HCT116 (cell line): ENCODE data around the gene PEMT. TPM values are rescaled to one million over a fixed set of nuclear protein-coding genes. Genes with fewer than 3 reads are reported as not detected.

Experiments
- ATAC-seq: fragments of 200-7000 bp; cut with Tn5 transposase; 2 replicates; pipeline ENCODE4 v1.9.1; 2020; ENCODE audit warnings: mild to moderate bottlenecking, moderate library complexity
- BruUV-seq: library from RNA; stranded (reverse); fragments of 400-500 nt; replicated peaks from 2 replicates; lab custom pipeline; 2021; lab: Mats Ljungman, UMichigan
- CTCF ChIA-PET: fragments of 300-600 bp; sonication (Branson Sonifier 250); formaldehyde crosslinking; loops from one replicate; lab custom pipeline; 2021; ENCODE audit warnings: antibody characterized with exemption; lab: Charles Lee
- POLR2A ChIA-PET: fragments of 300-600, 350-600 bp; sonication (Branson Sonifier 250); formaldehyde crosslinking; loops from one replicate; lab custom pipeline; 2021; ENCODE audit warnings: antibody characterized with exemption; lab: Charles Lee
- RAD21 ChIA-PET, 2 experiments: fragments of 300-600 bp; sonication (Branson Sonifier 250); formaldehyde crosslinking; loops; one replicate each; lab custom pipeline; 2023; ENCODE audit warnings: low total read pairs in 2 of 2; ENCODE audit not compliant: uncharacterized antibody in 2 of 2, unreplicated experiment in 2 of 2, low non-redundant PET in 1 of 2; lab: Charles Lee
- DNase-seq: peaks from one replicate; pipeline ENCODE4 v3.0.0-alpha.2; 2010; ENCODE audit warnings: low read depth, low spot score
- H2AFZ ChIP-seq: fragments of 200-600 bp; shearing (Covaris generic), sonication (generic); 2 replicates; pipeline ENCODE4 v1.6.1; 2017; ENCODE audit warnings: low read depth, mixed run types, mixed read lengths, antibody characterized with exemption, low read length; ENCODE audit not compliant: poor library complexity, severe bottlenecking
- H3K27ac ChIP-seq: 2 replicates; pipeline ENCODE4 v1.5.1; 2012; ENCODE audit warnings: low read depth, low read length
- H3K27me3 ChIP-seq: fragments of 200-600 bp; sonication (generic); 2 replicates; pipeline ENCODE4 v1.6.1; 2016; ENCODE audit warnings: mixed run types, low read length, mixed read lengths; ENCODE audit not compliant: insufficient read depth
- H3K36me3 ChIP-seq, 2 experiments: fragments of 200-500 bp in 1 of 2; fragments of 200-600 bp in 1 of 2; sonication (Bioruptor generic) in 1 of 2; sonication (generic) in 1 of 2; 2 replicates each; pipeline versions ENCODE4 v1.5.1 to v1.6.1; 2014 to 2016; ENCODE audit warnings: low read length in 2 of 2, inconsistent platforms in 1 of 2, mixed read lengths in 1 of 2, mixed run types in 1 of 2; ENCODE audit not compliant: insufficient read depth in 2 of 2, control insufficient read depth in 1 of 2
- H3K4me1 ChIP-seq, 2 experiments: fragments of 200-600 bp in 1 of 2; sonication (generic) in 1 of 2; 2 replicates each; pipeline versions ENCODE4 v1.5.1 to v1.6.1; 2012 to 2017; ENCODE audit warnings: low read length in 2 of 2, inconsistent platforms in 1 of 2, mild to moderate bottlenecking in 1 of 2, mixed read lengths in 1 of 2, mixed run types in 1 of 2, moderate library complexity in 1 of 2; ENCODE audit not compliant: insufficient read depth in 2 of 2, control insufficient read depth in 1 of 2
- H3K4me2 ChIP-seq: fragments of 200-600 bp; sonication (generic); 2 replicates; pipeline ENCODE4 v1.6.1; 2017; ENCODE audit warnings: mixed run types, low read length, mixed read lengths
- H3K4me3 ChIP-seq, 2 experiments: fragments of 200-600 bp in 1 of 2; sonication (generic) in 1 of 2; replicated peaks in 1 of 2; 2 replicates each; pipeline ENCODE4 v1.5.1; 2011 to 2016; ENCODE audit warnings: low read length in 2 of 2, control low read depth in 1 of 2, low read depth in 1 of 2, mild to moderate bottlenecking in 1 of 2, mixed read lengths in 1 of 2, mixed run types in 1 of 2
- H3K79me2 ChIP-seq: fragments of 200-600 bp; sonication (generic); 2 replicates; pipeline ENCODE4 v1.6.1; 2017; ENCODE audit warnings: mild to moderate bottlenecking, mixed run types, low read length, moderate library complexity, mixed read lengths; ENCODE audit not compliant: insufficient read depth
- H3K9ac ChIP-seq: fragments of 200-600 bp; sonication (generic); 2 replicates; pipeline ENCODE4 v1.6.1; 2016; ENCODE audit warnings: low read length, mixed read lengths
- H3K9me2 ChIP-seq: fragments of 200-600 bp; sonication (generic), shearing (Covaris generic); 2 replicates; pipeline ENCODE4 v1.6.1; 2017; ENCODE audit warnings: mixed run types, mild to moderate bottlenecking, moderate library complexity; ENCODE audit not compliant: insufficient read depth
- H3K9me3 ChIP-seq, 2 experiments: fragments of 200-500 bp in 1 of 2; fragments of 200-600 bp in 1 of 2; sonication (Bioruptor generic) in 1 of 2; sonication (generic) in 1 of 2; 2 replicates each; pipeline ENCODE4 v1.6.1; 2014 to 2017; ENCODE audit warnings: low read length in 2 of 2, mixed read lengths in 2 of 2, inconsistent platforms in 1 of 2, low read depth in 1 of 2, mild to moderate bottlenecking in 1 of 2, mixed run types in 1 of 2, moderate library complexity in 1 of 2; ENCODE audit not compliant: control insufficient read depth in 1 of 2, insufficient read depth in 1 of 2
- H4K20me1 ChIP-seq: fragments of 200-600 bp; sonication (generic), shearing (Covaris generic); 2 replicates; pipeline ENCODE4 v1.6.1; 2017; ENCODE audit warnings: mixed run types, mild to moderate bottlenecking, moderate library complexity; ENCODE audit not compliant: insufficient read depth
- CBX3 ChIP-seq: IDR thresholded peaks from 2 replicates; pipeline ENCODE4 v1.6.1; 2012; ENCODE audit warnings: low read depth
- CEBPB ChIP-seq: IDR thresholded peaks from 2 replicates; pipeline ENCODE4 v1.6.1; 2012; ENCODE audit warnings: low read depth
- EGR1 ChIP-seq: IDR thresholded peaks from 2 replicates; pipeline ENCODE4 v1.6.1; 2012; ENCODE audit warnings: low read depth
- EZH2 ChIP-seq: fragments of 200-600 bp; sonication (generic); IDR thresholded peaks from 2 replicates; pipeline ENCODE4 v1.6.1; 2017; ENCODE audit warnings: antibody characterized with exemption, mixed run types
- EZH2phosphoT487 ChIP-seq: fragments of 200-600 bp; IDR thresholded peaks from 2 replicates; pipeline ENCODE4 v1.6.1; 2018; ENCODE audit warnings: antibody characterized with exemption, borderline replicate concordance
- FOSL1 ChIP-seq: IDR thresholded peaks from 2 replicates; pipeline ENCODE4 v1.6.1; 2012; ENCODE audit warnings: low read depth
- JUND ChIP-seq: IDR thresholded peaks from 2 replicates; pipeline ENCODE4 v1.6.1; 2012
- MAX ChIP-seq: IDR thresholded peaks from 2 replicates; pipeline ENCODE4 v1.6.1; 2012
- POLR2A ChIP-seq: IDR thresholded peaks from 2 replicates; pipeline ENCODE4 v1.7.0; 2011; ENCODE audit warnings: borderline replicate concordance; ENCODE audit not compliant: insufficient read depth, insufficient read length; ENCODE audit errors: extremely low read depth
- POLR2AphosphoS5 ChIP-seq: IDR thresholded peaks from 2 replicates; pipeline ENCODE4 v1.6.1; 2011; ENCODE audit warnings: mild to moderate bottlenecking, low read depth, low read length, moderate library complexity
- RAD21 ChIP-seq: IDR thresholded peaks from 2 replicates; pipeline ENCODE4 v1.6.1; 2012; ENCODE audit warnings: low read depth, mild to moderate bottlenecking
- SIN3A ChIP-seq: IDR thresholded peaks from 2 replicates; pipeline ENCODE4 v1.6.1; 2012; ENCODE audit warnings: low read depth
- SP1 ChIP-seq: IDR thresholded peaks from 2 replicates; pipeline ENCODE4 v1.6.1; 2012; ENCODE audit warnings: low read depth
- SRF ChIP-seq: IDR thresholded peaks from 2 replicates; pipeline ENCODE4 v1.6.1; 2012; ENCODE audit warnings: low read depth
- TCF7L2 ChIP-seq: IDR thresholded peaks from 2 replicates; pipeline ENCODE4 v1.7.0; 2011; ENCODE audit warnings: borderline replicate concordance, inconsistent platforms; ENCODE audit not compliant: insufficient read depth, insufficient read length; ENCODE audit errors: extremely low read depth
- YY1 ChIP-seq: IDR thresholded peaks from 2 replicates; pipeline ENCODE4 v1.6.1; 2011; ENCODE audit warnings: low read length, low read depth, moderate library complexity, mild to moderate bottlenecking; ENCODE audit not compliant: insufficient replicate concordance; ENCODE audit errors: extremely low read depth
- ZBTB33 ChIP-seq: IDR thresholded peaks from 2 replicates; pipeline ENCODE4 v1.6.1; 2011; ENCODE audit warnings: mild to moderate bottlenecking, low read length, moderate library complexity; ENCODE audit not compliant: insufficient replicate concordance; ENCODE audit errors: extremely low read depth
- ZNF274 ChIP-seq: fragments of 200-500 bp; sonication (Bioruptor generic); IDR thresholded peaks from 2 replicates; pipeline ENCODE4 v1.6.1; 2014; ENCODE audit warnings: mild to moderate bottlenecking, low read depth, low read length, inconsistent platforms
- intact Hi-C: fragments of 100-400 bp; cut with micrococcal nuclease; formaldehyde crosslinking; loops from 2 replicates; pipeline ENCODE4 v1.10.0; 2022
- total RNA-seq: library from RNA; stranded (reverse); gene quantifications from one replicate; pipeline ENCODE4 v1.2.1, GENCODE V29; 2021; ENCODE audit not compliant: unreplicated experiment
- TF ChIP-seq, protein P1 (sequence below): IDR thresholded peaks from 2 replicates; pipeline ENCODE4 v1.6.1; 2012
- TF ChIP-seq, protein P2 (sequence below): IDR thresholded peaks from 2 replicates; pipeline ENCODE4 v1.6.1; 2012; ENCODE audit warnings: low read depth

The PEMT gene
- total RNA-seq, 1 experiment from 2014 or later, result 52.1 TPM

DNA sequence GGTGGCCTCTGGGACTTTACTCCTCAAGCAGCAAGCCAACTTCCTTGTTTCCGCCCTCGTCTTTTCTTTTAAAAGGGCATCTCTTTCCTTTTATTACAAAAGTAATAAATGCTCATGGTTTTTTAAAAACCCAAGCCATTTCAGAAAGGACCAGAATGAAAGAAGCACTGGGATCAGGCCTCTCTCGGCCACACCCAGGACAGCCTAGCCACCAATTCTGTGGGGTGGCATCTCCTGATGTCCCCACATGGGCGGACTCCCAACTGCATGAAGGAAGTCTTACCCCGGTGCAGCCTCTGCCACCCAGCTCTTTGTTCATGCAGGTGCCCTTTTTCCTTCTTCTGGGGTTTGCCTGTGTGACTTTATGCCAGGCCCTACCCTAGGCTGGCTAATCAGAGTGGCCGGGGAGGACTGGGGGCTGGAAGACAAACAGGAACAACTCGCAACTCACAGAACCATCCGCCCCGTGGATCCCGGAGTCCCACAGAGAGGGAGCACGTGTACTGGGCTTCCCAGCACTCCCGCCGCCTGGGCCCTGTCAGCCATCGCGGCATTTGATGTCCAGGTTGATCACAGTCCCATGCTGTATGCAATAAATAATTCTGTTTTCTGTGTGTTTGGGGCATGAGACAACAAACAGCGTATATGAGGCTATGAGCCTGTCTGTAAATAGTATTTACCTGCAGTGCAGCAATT lies 92.8 kb downstream of the PEMT start:
- ChIA-PET RAD21 (no interaction called here), POLR2A (no interaction called here)
- Histone ChIP-seq H3K9me2 (no peaks in the 10 kb centered on the region), H4K20me1 (no peaks in the 10 kb centered on the region), H3K79me2 (no peaks in the 10 kb centered on the region), H3K4me2 (no peak overlapping the region), H2AFZ (no peak overlapping the region), H3K4me1 (peaks cover 0 to 15% of the 10 kb centered on the region in 2 experiments; a peak in 2 of 4 replicates), H3K4me3 (no peak overlapping the region)
- intact Hi-C loops, result no loop called here
- no peak for ATAC-seq
- no peak for DNase-seq
- TF ChIP-seq CEBPB, result no peak
- no peak for TF ChIP-seq YY1
- TF ChIP-seq POLR2AphosphoS5, result no peak
- TF ChIP-seq JUND, result no peak
- TF ChIP-seq SIN3A, result no peak
- TF ChIP-seq RAD21, result no peak
- no peak for TF ChIP-seq POLR2A
- no peak for TF ChIP-seq EGR1
- TF ChIP-seq FOSL1, result no peak
- no peak for TF ChIP-seq SP1
- no peak for TF ChIP-seq EZH2
- no peak for TF ChIP-seq ZNF274
- no peak for TF ChIP-seq ZBTB33
- TF ChIP-seq MAX, result no peak
- TF ChIP-seq, protein P1, sequence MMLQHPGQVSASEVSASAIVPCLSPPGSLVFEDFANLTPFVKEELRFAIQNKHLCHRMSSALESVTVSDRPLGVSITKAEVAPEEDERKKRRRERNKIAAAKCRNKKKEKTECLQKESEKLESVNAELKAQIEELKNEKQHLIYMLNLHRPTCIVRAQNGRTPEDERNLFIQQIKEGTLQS, result no peak
- TF ChIP-seq CBX3, result no peak
- TF ChIP-seq SRF, result no peak
- no peak for TF ChIP-seq TCF7L2
- no peak for TF ChIP-seq EZH2phosphoT487
- TF ChIP-seq, protein P2, sequence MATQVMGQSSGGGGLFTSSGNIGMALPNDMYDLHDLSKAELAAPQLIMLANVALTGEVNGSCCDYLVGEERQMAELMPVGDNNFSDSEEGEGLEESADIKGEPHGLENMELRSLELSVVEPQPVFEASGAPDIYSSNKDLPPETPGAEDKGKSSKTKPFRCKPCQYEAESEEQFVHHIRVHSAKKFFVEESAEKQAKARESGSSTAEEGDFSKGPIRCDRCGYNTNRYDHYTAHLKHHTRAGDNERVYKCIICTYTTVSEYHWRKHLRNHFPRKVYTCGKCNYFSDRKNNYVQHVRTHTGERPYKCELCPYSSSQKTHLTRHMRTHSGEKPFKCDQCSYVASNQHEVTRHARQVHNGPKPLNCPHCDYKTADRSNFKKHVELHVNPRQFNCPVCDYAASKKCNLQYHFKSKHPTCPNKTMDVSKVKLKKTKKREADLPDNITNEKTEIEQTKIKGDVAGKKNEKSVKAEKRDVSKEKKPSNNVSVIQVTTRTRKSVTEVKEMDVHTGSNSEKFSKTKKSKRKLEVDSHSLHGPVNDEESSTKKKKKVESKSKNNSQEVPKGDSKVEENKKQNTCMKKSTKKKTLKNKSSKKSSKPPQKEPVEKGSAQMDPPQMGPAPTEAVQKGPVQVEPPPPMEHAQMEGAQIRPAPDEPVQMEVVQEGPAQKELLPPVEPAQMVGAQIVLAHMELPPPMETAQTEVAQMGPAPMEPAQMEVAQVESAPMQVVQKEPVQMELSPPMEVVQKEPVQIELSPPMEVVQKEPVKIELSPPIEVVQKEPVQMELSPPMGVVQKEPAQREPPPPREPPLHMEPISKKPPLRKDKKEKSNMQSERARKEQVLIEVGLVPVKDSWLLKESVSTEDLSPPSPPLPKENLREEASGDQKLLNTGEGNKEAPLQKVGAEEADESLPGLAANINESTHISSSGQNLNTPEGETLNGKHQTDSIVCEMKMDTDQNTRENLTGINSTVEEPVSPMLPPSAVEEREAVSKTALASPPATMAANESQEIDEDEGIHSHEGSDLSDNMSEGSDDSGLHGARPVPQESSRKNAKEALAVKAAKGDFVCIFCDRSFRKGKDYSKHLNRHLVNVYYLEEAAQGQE, result no peak
- TF ChIP-seq, all 23 proteins: peak for 0
- H3K36me3 ChIP-seq, result no peaks in the 10 kb centered on the region
- no peaks in the 10 kb centered on the region for H3K27me3 ChIP-seq
- no peaks in the 10 kb centered on the region for H3K9me3 ChIP-seq
- no TSS peak for BruUV-seq
- H3K27ac ChIP-seq, result no peak overlapping the region
- CTCF ChIA-PET, result interaction anchor here (0.7 kb wide), 1 partner anchor 177 kb away, joined by 4 read pairs; no protein-coding TSS in a partner anchor
- H3K9ac ChIP-seq, result no peak overlapping the region
